ENCODE measurements around the gene PTPRF. TPM values are rescaled to one million over a fixed set of nuclear protein-coding genes. Genes with fewer than 3 reads are reported as not detected.
A peak's percentile ranks its signal among the peaks of the same experiment; 100 is the strongest.

PTPRF gene
- total RNA-seq, 1 donor from 2014 or later: 71.1 TPM

DNA sequence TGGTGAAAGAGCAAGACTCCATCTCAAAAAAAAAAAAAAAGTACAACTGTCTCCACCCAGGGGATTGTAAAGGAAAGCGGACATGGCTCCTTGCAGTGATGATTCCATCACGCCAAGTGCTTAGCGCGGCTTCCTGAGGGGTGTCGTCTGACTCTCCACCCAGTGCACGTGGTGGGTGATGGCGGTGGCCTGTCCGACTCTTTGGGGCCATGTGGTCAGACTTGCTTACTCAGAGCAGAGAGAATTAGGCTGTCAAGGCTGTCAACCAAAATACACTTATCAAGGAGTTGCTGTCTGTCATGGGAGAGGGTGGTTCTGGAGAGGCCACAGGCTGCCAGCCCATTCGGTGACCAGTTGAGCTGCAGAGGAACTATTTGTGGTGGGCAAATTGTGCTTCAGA lies 49.4 kb downstream of the PTPRF start:
- Histone ChIP-seq H3K4me3 (no peak overlapping the region), H3K27ac (no peak overlapping the region), H3K27me3 (no peaks in the 10 kb centered on the region), H3K9me3 (ENCODE audit: low read depth) (no peaks in the 10 kb centered on the region), H3F3A (ENCODE audit: low read depth) (no peaks in the 10 kb centered on the region), H3K9ac (no peak overlapping the region), H3K4me1 (peaks cover 4% of the 10 kb centered on the region), H3K4me2 (no peak overlapping the region), H2AFZ (replicated peaks) (no peak overlapping the region), H3K36me3 (no peaks in the 10 kb centered on the region), H3K79me2 (ENCODE audit: low read depth) (no peaks in the 10 kb centered on the region), H4K20me1 (ENCODE audit: low read depth) (peaks cover 26% of the 10 kb centered on the region)
- TF ChIP-seq EZH2phosphoT487 (IDR thresholded peaks at IDR 0.05) (no peak), EZH2 (IDR thresholded peaks at IDR 0.05) (no peak)
- TF ChIP-seq, protein P1, sequence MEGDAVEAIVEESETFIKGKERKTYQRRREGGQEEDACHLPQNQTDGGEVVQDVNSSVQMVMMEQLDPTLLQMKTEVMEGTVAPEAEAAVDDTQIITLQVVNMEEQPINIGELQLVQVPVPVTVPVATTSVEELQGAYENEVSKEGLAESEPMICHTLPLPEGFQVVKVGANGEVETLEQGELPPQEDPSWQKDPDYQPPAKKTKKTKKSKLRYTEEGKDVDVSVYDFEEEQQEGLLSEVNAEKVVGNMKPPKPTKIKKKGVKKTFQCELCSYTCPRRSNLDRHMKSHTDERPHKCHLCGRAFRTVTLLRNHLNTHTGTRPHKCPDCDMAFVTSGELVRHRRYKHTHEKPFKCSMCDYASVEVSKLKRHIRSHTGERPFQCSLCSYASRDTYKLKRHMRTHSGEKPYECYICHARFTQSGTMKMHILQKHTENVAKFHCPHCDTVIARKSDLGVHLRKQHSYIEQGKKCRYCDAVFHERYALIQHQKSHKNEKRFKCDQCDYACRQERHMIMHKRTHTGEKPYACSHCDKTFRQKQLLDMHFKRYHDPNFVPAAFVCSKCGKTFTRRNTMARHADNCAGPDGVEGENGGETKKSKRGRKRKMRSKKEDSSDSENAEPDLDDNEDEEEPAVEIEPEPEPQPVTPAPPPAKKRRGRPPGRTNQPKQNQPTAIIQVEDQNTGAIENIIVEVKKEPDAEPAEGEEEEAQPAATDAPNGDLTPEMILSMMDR (IDR thresholded peaks at IDR 0.05): no peak
- no peaks in the 10 kb centered on the region for H3K9me3 Mint-ChIP-seq
- H3K36me3 Mint-ChIP-seq: peaks cover 28% of the 10 kb centered on the region
- H3K27me3 Mint-ChIP-seq (ENCODE audit: insufficient read depth, low read depth): no peaks in the 10 kb centered on the region
- no peak overlapping the region for H3K27ac Mint-ChIP-seq
- no peak overlapping the region for H3K4me3 Mint-ChIP-seq
- DNase-seq (ENCODE audit: low spot score): no peak
- peaks cover 7% of the 10 kb centered on the region for H3K4me1 Mint-ChIP-seq

DNA sequence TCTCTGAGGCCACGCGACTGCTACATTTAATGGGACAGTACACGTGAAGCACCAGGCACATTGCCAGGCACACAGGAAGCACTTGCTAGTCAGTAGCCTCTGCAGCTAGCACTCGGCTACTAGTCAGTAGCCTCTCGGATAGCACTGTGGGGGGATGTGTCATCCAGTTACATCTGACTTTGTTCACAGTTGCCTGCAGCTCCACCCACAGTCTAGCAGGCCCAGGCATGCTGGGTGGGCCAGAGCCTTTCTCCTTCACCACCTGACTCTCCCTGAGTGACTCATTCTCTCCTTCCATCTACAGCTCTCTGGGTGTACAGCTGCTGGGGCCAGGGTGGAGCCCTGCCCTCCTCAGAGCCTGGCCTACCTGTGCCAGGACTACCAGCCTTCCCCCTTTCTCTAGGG lies 51.5 kb downstream of the PTPRF start:
- no peaks in the 10 kb centered on the region for H3K27me3 Mint-ChIP-seq (ENCODE audit: insufficient read depth, low read depth)
- H3K27me3 ChIP-seq: no peaks in the 10 kb centered on the region
- H3K36me3 ChIP-seq: no peaks in the 10 kb centered on the region
- peaks cover 25% of the 10 kb centered on the region for H4K20me1 ChIP-seq (ENCODE audit: low read depth)
- no peak overlapping the region for H3K4me2 ChIP-seq
- H3K4me3 ChIP-seq: no peak overlapping the region
- H3K36me3 Mint-ChIP-seq: peaks cover 23% of the 10 kb centered on the region
- no peak overlapping the region for H2AFZ ChIP-seq (replicated peaks)
- no peaks in the 10 kb centered on the region for H3K4me1 ChIP-seq
- no peaks in the 10 kb centered on the region for H3K9me3 Mint-ChIP-seq
- no peak overlapping the region for H3K27ac Mint-ChIP-seq
- H3F3A ChIP-seq (ENCODE audit: low read depth): no peaks in the 10 kb centered on the region
- no peak overlapping the region for H3K9ac ChIP-seq
- peaks cover 7% of the 10 kb centered on the region for H3K4me1 Mint-ChIP-seq
- TF ChIP-seq EZH2 (IDR thresholded peaks at IDR 0.05) (no peak), EZH2phosphoT487 (IDR thresholded peaks at IDR 0.05) (no peak)
- TF ChIP-seq, protein P1 (IDR thresholded peaks at IDR 0.05): no peak
- no peaks in the 10 kb centered on the region for H3K9me3 ChIP-seq (ENCODE audit: low read depth)
- no peak overlapping the region for H3K4me3 Mint-ChIP-seq
- no peak overlapping the region for H3K27ac ChIP-seq
- DNase-seq (ENCODE audit: low spot score): peak; percentile 31
- no peaks in the 10 kb centered on the region for H3K79me2 ChIP-seq (ENCODE audit: low read depth)

DNA sequence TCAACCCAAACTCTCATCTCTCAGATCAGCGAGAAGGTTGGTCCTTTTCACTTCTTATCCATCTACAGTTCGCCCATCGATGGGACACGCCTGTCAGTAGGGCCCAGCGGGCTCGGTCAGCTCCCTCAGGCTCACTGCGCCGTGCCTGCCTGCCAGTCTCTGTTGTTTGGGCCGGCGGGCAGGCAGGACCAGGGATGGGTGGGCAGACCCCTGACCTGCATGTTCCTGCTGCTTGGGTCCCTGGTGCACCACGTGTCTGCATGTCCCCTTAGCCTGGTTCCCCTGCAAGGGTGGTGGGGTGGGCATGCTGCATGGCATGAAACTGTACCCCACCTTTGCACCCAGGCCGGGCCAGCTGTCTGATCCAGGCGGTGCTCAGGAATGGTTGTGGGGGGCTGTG lies 52.4 kb downstream of the PTPRF start:
- H2AFZ ChIP-seq (replicated peaks): no peak overlapping the region
- no peaks in the 10 kb centered on the region for H3K4me1 ChIP-seq
- no peaks in the 10 kb centered on the region for H3F3A ChIP-seq (ENCODE audit: low read depth)
- H3K4me2 ChIP-seq: no peak overlapping the region
- no peak overlapping the region for H3K27ac Mint-ChIP-seq
- TF ChIP-seq EZH2phosphoT487 (IDR thresholded peaks at IDR 0.05): no peak
- TF ChIP-seq, protein P1 (IDR thresholded peaks at IDR 0.05): no peak
- no peak for TF ChIP-seq EZH2 (IDR thresholded peaks at IDR 0.05)
- no peak overlapping the region for H3K9ac ChIP-seq
- H3K4me3 ChIP-seq: no peak overlapping the region
- H3K4me1 Mint-ChIP-seq: peaks cover 3% of the 10 kb centered on the region
- no peaks in the 10 kb centered on the region for H3K27me3 ChIP-seq
- H3K4me3 Mint-ChIP-seq: no peak overlapping the region
- H3K9me3 ChIP-seq (ENCODE audit: low read depth): no peaks in the 10 kb centered on the region
- H3K27ac ChIP-seq: no peak overlapping the region
- no peaks in the 10 kb centered on the region for H3K36me3 ChIP-seq
- no peaks in the 10 kb centered on the region for H3K9me3 Mint-ChIP-seq
- peaks cover 30% of the 10 kb centered on the region for H4K20me1 ChIP-seq (ENCODE audit: low read depth)
- H3K27me3 Mint-ChIP-seq (ENCODE audit: insufficient read depth, low read depth): no peaks in the 10 kb centered on the region
- DNase-seq (ENCODE audit: low spot score): no peak
- H3K79me2 ChIP-seq (ENCODE audit: low read depth): no peaks in the 10 kb centered on the region
- H3K36me3 Mint-ChIP-seq: peaks cover 25% of the 10 kb centered on the region
